SK-N-SH (cell line): ENCODE results near the gene EGFLAM.

Source experiments
- EZH2phosphoT487 ChIP-seq: fragments of 200-600 bp; sonication (generic); IDR thresholded peaks from 2 replicates; pipeline ENCODE4 v1.6.1; 2017; ENCODE audit warnings: low read depth, mixed run types, mild to moderate bottlenecking, antibody characterized with exemption, moderate library complexity, borderline replicate concordance
- NFIC ChIP-seq: IDR thresholded peaks from 2 replicates; pipeline ENCODE4 v1.4.0; 2012; ENCODE audit warnings: borderline replicate concordance
- POLR2AphosphoS5 ChIP-seq: IDR thresholded peaks from 2 replicates; pipeline ENCODE4 v1.6.1; 2012; ENCODE audit warnings: low read depth, low read length
- RAD21 ChIP-seq: IDR thresholded peaks from 2 replicates; pipeline ENCODE4 v1.6.1; 2012; ENCODE audit warnings: mild to moderate bottlenecking, low read length
- RXRA ChIP-seq: IDR thresholded peaks from 2 replicates; pipeline ENCODE4 v1.4.0; 2012; ENCODE audit warnings: low read depth, mild to moderate bottlenecking, borderline replicate concordance
- TAF1 ChIP-seq: IDR thresholded peaks from 2 replicates; pipeline ENCODE4 v1.6.1; 2012; ENCODE audit warnings: low read depth, mild to moderate bottlenecking, low read length, moderate library complexity, borderline replicate concordance
- TF ChIP-seq, protein P1 (sequence below): fragments of 200-600 bp; sonication (generic); IDR thresholded peaks from 2 replicates; pipeline ENCODE4 v1.6.1; 2017; ENCODE audit warnings: antibody characterized with exemption, mild to moderate bottlenecking, moderate library complexity

DNA sequence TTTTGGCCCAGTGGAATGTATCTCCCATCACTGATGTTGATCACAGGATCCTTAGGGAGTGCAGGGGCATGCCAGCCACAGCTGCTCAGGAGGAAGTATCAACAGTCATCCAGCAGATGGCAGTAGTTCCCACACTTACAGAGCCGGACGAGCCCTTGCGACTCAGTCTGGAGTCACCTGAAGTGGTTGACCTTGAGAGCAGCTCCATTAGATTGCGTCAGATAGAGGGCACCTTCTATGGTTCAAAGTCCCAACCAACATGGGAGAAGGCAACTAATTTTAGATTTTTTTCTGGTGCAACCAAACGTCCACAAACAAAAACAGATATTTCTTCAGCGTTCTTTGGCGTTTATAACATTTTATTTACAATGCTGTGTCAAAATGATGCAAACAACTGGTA, 124.5 kb downstream of the EGFLAM start:
- TF ChIP-seq POLR2AphosphoS5 (no peak), NFIC (no peak), TAF1 (no peak), RAD21 (peak; percentile 74), RXRA (no peak), EZH2phosphoT487 (no peak)
- TF ChIP-seq, protein P1, sequence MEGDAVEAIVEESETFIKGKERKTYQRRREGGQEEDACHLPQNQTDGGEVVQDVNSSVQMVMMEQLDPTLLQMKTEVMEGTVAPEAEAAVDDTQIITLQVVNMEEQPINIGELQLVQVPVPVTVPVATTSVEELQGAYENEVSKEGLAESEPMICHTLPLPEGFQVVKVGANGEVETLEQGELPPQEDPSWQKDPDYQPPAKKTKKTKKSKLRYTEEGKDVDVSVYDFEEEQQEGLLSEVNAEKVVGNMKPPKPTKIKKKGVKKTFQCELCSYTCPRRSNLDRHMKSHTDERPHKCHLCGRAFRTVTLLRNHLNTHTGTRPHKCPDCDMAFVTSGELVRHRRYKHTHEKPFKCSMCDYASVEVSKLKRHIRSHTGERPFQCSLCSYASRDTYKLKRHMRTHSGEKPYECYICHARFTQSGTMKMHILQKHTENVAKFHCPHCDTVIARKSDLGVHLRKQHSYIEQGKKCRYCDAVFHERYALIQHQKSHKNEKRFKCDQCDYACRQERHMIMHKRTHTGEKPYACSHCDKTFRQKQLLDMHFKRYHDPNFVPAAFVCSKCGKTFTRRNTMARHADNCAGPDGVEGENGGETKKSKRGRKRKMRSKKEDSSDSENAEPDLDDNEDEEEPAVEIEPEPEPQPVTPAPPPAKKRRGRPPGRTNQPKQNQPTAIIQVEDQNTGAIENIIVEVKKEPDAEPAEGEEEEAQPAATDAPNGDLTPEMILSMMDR = peak; percentile 81
